ENCODE data around the gene TST.
A peak's percentile ranks its signal among the peaks of the same experiment; 100 is the strongest.

Gene TST

GRCh38 chr22:37043828-37044538 is 24.7 kb upstream of the TST start:
- CTCF ChIA-PET: interaction anchor here (0.7 to 5.8 kb wide), 38 partner anchors 9 to 533 kb away, joined by 3 to 40 read pairs (median 4); partner anchors contain the start of genes MPST, NCF4 and TST
- TF ChIP-seq CTCF (IDR thresholded peaks at IDR 0.05; ENCODE audit: control extremely low read depth, extremely low read depth, low read depth, missing control alignments): peak; percentile 88
- POLR2A ChIA-PET: interaction anchor here (0.5 kb wide), 1 partner anchor 103 kb away, joined by 4 read pairs; no protein-coding TSS in a partner anchor
- peak; percentile 91 for DNase-seq (ENCODE audit: extremely low spot score)

GRCh38 chr22:37043209-37043827 is 24.1 kb upstream of the TST start:
- no peak for TF ChIP-seq CTCF (IDR thresholded peaks at IDR 0.05; ENCODE audit: control extremely low read depth, extremely low read depth, low read depth, missing control alignments)
- CTCF ChIA-PET: interaction anchor here (0.8 to 5.8 kb wide), 26 partner anchors 8 to 532 kb away, joined by 3 to 40 read pairs (median 8); partner anchors contain the start of genes MPST and TST
- no peak for DNase-seq (ENCODE audit: extremely low spot score)
- POLR2A ChIA-PET: interaction anchor here (0.7 kb wide), 1 partner anchor 9 kb away, joined by 3 read pairs; no protein-coding TSS in a partner anchor

GRCh38 chr22:37039466-37039865 is 20.2 kb upstream of the TST start:
- no peak for TF ChIP-seq CTCF (IDR thresholded peaks at IDR 0.05; ENCODE audit: control extremely low read depth, extremely low read depth, low read depth, missing control alignments)
- CTCF ChIA-PET: no interaction called here
- POLR2A ChIA-PET: no interaction called here
- no peak for DNase-seq (ENCODE audit: extremely low spot score)

- ChIA-PET CTCF (interaction anchor here (1.0 kb wide), 1 partner anchor 14 kb away, joined by 3 read pairs; no protein-coding TSS in a partner anchor), POLR2A (no interaction called here)
- no peak for TF ChIP-seq CTCF (IDR thresholded peaks at IDR 0.05; ENCODE audit: control extremely low read depth, extremely low read depth, low read depth, missing control alignments)
- no peak for DNase-seq (ENCODE audit: extremely low spot score)
Measured at GRCh38 chr22:37037669-37038068, 18.4 kb upstream of the TST start.

GRCh38 chr22:37036655-37037377 is 17.6 kb upstream of the TST start:
- TF ChIP-seq CTCF (IDR thresholded peaks at IDR 0.05; ENCODE audit: control extremely low read depth, extremely low read depth, low read depth, missing control alignments): no peak
- CTCF ChIA-PET: interaction anchor here (1.7 to 2.7 kb wide), 3 partner anchors 8 to 15 kb away, joined by 4 to 14 read pairs (median 6); no protein-coding TSS in a partner anchor
- POLR2A ChIA-PET: no interaction called here
- no peak for DNase-seq (ENCODE audit: extremely low spot score)
